SK-N-SH (cell line): ENCODE results near the gene GPLD1.

ENCODE experiments used
- CHD2 ChIP-seq: fragments of 150-350 bp; IDR thresholded peaks from 2 replicates; pipeline ENCODE4 v1.6.1; 2018; ENCODE audit warnings: low read length; ENCODE audit not compliant: partially characterized antibody
- CTCF ChIP-seq: fragments of 200-600 bp; sonication (generic); IDR thresholded peaks from 2 replicates; pipeline ENCODE4 v1.6.1; 2017; ENCODE audit warnings: antibody characterized with exemption, mild to moderate bottlenecking, moderate library complexity
- EP300 ChIP-seq, 2 experiments: IDR thresholded peaks; 2 replicates each; pipeline versions ENCODE4 v1.4.0 to v1.6.1; 2012; ENCODE audit warnings: borderline replicate concordance in 1 of 2, low read depth in 1 of 2, low read length in 1 of 2
- FOXJ3 ChIP-seq: sonication (generic); formaldehyde crosslinking; IDR thresholded peaks from 2 replicates; pipeline ENCODE4 v1.5.1; 2020; ENCODE audit warnings: mild to moderate bottlenecking, missing genetic modification reagents
- IRF3 ChIP-seq: fragments of 150-350 bp; IDR thresholded peaks from 2 replicates; pipeline ENCODE4 v1.6.1; 2016; ENCODE audit warnings: mild to moderate bottlenecking, low read depth, low read length
- POLR2AphosphoS5 ChIP-seq: IDR thresholded peaks from 2 replicates; pipeline ENCODE4 v1.6.1; 2012; ENCODE audit warnings: low read depth, low read length
- RFX5 ChIP-seq: IDR thresholded peaks from 2 replicates; pipeline ENCODE4 v1.6.1; 2012; ENCODE audit warnings: mild to moderate bottlenecking, improper control_type of control experiment, low read length
- TEAD4 ChIP-seq: IDR thresholded peaks from 2 replicates; pipeline ENCODE4 v1.4.0; 2012; ENCODE audit warnings: mild to moderate bottlenecking, borderline replicate concordance; ENCODE audit not compliant: insufficient read depth
- YY1 ChIP-seq: IDR thresholded peaks from 2 replicates; pipeline ENCODE4 v1.4.0; 2012; ENCODE audit warnings: low read depth, mild to moderate bottlenecking
- TF ChIP-seq, protein P1 (sequence below): IDR thresholded peaks from 2 replicates; pipeline ENCODE4 v1.4.0; 2012; ENCODE audit warnings: low read depth
- TF ChIP-seq, protein P2 (sequence below): IDR thresholded peaks from 2 replicates; pipeline ENCODE4 v1.4.0; 2012; ENCODE audit warnings: low read depth, borderline replicate concordance
- TF ChIP-seq, protein P3 (sequence below): fragments of 150-350 bp; IDR thresholded peaks from 2 replicates; pipeline ENCODE4 v1.6.1; 2017; ENCODE audit warnings: antibody characterized with exemption, low read length, low read depth, borderline replicate concordance

GRCh38 chr6:24444588-24444987, 44.8 kb downstream of the GPLD1 start:
- TF ChIP-seq, protein P1, sequence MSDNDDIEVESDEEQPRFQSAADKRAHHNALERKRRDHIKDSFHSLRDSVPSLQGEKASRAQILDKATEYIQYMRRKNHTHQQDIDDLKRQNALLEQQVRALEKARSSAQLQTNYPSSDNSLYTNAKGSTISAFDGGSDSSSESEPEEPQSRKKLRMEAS: no peak
- TF ChIP-seq FOXJ3 (CRISPR knock-in tag) (no peak), POLR2AphosphoS5 (no peak), CTCF (no peak), EP300 (IDR thresholded peaks at IDR 0.05; ENCODE audit: borderline replicate concordance in 1 of 2, low read depth in 1 of 2, low read length in 1 of 2) (no peak), CHD2 (no peak), RFX5 (no peak), IRF3 (no peak), TEAD4 (no peak), YY1 (no peak)
- TF ChIP-seq, protein P2, sequence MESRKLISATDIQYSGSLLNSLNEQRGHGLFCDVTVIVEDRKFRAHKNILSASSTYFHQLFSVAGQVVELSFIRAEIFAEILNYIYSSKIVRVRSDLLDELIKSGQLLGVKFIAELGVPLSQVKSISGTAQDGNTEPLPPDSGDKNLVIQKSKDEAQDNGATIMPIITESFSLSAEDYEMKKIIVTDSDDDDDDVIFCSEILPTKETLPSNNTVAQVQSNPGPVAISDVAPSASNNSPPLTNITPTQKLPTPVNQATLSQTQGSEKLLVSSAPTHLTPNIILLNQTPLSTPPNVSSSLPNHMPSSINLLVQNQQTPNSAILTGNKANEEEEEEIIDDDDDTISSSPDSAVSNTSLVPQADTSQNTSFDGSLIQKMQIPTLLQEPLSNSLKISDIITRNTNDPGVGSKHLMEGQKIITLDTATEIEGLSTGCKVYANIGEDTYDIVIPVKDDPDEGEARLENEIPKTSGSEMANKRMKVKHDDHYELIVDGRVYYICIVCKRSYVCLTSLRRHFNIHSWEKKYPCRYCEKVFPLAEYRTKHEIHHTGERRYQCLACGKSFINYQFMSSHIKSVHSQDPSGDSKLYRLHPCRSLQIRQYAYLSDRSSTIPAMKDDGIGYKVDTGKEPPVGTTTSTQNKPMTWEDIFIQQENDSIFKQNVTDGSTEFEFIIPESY: no peak
- TF ChIP-seq, protein P3, sequence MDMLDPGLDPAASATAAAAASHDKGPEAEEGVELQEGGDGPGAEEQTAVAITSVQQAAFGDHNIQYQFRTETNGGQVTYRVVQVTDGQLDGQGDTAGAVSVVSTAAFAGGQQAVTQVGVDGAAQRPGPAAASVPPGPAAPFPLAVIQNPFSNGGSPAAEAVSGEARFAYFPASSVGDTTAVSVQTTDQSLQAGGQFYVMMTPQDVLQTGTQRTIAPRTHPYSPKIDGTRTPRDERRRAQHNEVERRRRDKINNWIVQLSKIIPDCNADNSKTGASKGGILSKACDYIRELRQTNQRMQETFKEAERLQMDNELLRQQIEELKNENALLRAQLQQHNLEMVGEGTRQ: no peak
